ENCODE measurements around the gene ANXA10.
A peak's percentile ranks its signal among the peaks of the same experiment; 100 is the strongest.
"Not testable (repeated sequence)": the region's sequence is repeated elsewhere in the genome, so short reads cannot be mapped to it uniquely, and the experiment has no call there.

The ANXA10 gene

DNA sequence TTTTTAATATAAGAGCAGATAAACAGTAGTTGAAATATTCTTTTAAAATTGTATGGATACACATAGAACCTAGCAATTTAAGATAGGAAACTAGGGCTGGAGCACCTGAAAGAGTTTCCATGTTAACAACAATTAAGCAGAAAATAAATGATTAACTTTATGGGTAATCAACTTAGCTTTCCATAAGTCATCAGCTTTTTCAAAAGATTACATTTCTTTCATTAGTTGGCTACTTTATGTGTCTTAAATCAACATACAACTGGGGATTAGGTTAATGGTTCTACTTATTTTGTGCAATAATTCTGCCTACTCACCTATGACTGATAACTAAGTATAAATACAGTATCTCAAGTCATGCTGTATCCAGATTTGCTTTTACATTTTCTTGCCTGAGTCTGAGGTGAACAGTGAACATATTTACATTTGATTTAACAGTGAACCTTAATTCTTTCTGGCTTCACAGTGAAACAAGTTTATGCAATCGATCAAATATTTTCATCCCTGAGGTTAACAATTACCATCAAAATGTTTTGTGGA lies at the start of gene ANXA10:
TSS of gene ANXA10 (plus strand) at position 362 of the 537 bp plus-strand sequence. CDS start at position 526, 164 bp downstream.
- no peak for DNase-seq (ENCODE audit: low spot score)

- no peak for DNase-seq (ENCODE audit: low spot score)
Observed at GRCh38 chr4:168045354-168045753, 47.0 kb upstream of the ANXA10 start.

DNA sequence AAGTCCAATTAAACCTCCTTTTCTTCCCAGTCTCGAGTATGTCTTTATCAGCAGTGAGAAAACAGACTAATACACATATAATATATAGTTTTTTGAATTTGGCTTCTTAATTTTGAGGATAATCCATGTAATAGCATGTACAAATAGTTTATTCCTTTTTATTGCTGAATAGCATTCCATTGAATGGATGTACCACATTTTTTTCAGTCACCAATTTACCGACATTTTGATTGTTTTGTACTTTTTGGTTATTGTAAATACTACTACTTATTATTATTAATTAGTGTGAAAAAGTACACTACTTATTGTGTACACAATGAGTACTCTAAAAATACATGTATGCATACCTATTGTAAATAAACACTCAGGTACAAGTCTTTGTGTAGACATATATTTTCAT lies 42.3 kb upstream of the ANXA10 start:
- DNase-seq (ENCODE audit: low spot score) = no peak

DNA sequence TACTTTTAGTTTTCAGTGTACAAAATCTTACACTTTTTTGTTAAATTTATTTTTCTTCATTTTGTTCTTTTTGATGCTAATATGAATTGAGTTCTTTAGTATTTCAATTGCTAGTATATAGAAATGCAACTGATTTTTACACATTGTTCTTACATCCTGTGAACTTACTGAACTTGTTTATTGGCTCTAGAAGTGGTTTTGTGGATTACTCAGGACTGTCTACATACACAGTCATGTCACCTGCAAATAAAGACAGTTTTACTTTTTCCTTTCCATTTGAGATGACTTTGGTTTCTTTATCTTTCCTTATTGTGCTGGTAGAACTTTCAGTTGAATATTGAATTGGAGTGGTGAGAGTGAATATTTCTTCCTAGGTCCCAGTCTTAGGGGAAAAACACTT lies 40.8 kb upstream of the ANXA10 start:
- no peak for DNase-seq (ENCODE audit: low spot score)

DNA sequence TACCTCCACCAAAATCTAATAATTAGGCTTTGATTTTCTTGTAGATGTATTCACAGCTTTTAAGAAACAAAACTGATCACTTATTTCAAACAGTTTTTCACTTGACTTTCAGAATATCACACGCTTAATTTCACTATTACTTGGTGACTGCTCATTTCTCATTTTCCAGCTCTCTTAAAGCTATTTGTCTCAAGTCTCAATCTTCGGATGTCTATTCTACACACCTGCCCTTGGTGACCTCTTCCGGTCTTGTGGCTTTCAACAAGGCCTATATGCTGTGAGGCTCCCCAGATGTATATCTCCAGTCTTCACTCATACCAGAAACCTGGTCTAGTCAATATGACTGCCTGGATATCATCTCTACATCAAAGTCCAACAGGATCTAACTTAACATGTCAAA lies 34.9 kb upstream of the ANXA10 start:
- no peak for DNase-seq (ENCODE audit: low spot score)

DNA sequence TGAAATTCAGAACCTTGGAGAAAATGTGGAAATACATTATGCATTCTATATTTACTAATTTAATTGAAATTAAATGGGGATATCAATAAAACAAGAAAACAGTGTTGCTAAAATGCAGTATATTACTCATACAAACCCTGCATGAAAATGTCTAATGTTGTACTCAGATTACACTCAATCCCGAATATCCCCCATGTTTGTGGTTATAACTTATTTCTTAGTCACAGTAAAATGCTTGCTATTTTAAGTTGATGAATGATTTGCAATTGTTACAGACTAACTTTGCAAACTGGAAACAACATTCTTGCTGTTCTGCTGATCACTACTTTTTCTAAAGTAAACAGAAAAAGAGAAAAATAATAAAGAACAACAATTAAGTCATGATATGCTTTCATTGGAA lies 33.1 kb upstream of the ANXA10 start:
- DNase-seq (ENCODE audit: low spot score) = no peak

GRCh38 chr4:168063031-168063430 lies 29.3 kb upstream of the ANXA10 start:
- DNase-seq (ENCODE audit: low spot score) = no peak

- DNase-seq (ENCODE audit: low spot score) = no peak
Observed at GRCh38 chr4:168070903-168071302, 21.4 kb upstream of the ANXA10 start.

DNA sequence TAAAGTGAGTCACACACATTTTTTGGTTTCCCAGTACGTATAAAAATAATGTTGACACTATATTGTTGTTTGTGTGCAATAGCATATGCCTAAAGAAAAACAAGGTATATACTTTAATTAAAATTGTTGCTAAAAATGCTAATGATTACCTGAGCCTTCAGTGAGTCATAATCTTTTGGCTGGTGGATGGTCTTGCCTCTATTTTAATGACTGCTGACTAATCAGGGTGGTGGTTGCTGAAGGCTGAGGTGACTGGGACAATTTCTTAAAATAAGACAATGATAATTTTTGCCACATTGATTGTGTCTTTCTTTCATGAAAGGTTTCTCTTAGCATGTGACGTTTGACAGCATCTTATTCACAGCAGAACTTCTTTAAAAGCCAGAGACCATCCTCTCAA lies 21.0 kb upstream of the ANXA10 start:
- DNase-seq (ENCODE audit: low spot score) = no peak

DNA sequence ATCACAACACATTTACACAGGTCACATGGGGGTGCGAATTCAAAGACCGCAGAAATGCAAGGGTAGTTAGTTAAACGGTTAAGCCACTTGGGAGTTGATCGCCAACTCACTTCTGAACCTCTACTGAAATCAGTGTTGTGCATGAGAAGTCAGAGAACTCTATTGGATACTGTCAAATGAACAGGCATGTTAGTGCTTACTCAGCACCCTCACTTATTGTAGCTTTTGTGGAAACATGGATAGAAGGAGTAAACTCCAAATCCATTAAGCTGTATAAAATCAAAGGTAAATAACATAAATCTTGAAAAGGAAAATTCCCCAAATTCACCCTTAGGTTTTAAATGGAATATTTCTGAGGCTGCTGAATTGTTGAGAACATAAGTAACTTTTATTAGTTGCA lies 17.5 kb upstream of the ANXA10 start:
- no peak for DNase-seq (ENCODE audit: low spot score)

DNA sequence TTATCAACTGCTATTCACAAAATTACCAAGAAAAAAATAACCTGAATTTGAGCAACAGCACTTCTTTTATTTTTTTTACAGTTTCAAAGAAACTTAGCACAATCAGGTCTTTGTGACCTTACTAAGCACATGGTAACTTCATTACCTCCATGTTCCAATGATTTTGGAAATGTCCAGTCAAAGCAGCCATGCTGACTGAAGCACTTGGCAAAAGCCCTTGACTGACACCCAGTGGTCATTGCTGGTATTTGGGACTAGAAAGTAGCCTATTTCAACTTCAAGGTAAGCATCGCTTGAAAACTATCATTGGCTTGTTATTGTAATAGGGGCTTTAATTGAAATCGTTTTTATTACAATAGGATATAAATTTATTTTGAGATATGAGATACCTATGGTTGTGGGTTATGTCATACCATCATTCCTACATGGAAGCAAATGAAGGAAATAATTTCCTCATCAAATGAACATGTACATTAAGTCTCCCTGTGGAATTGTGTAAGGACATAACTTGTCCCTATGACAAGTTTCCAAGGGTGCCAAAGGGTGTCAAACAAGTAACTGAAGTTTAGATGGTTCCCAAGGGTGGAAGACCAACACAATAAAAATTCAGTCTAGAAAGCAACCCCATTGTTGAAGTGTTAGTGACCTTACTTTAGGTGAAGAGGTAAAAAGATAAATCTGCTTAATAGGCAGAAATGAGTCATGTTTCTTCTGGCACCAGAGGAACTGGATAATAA lies 15.2 kb upstream of the ANXA10 start:
- DNase-seq (ENCODE audit: low spot score) = peak; percentile 64

DNA sequence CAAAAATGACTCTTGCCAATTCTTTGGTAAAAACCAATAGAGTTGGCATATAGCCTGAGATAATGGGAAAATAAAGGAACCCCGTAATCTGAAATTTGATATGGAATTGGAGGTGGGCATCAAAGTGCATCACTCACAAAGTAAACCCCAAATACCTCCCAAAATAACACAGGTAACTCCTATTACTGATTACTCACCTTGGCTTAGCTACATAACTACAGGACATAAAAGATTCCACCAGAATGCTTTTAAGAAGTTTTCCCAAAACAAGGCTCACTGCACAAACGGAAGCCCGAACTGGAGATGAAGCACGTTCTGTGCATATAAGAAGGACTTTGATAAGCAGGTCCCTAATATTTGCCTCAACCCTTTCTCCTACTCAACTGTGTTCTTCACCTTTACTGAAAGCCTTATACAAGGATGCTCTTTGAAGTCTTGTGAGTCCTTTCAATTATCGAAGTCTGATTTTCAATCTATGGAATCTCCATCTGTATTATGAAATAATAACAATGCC lies 14.6 kb upstream of the ANXA10 start:
- DNase-seq (ENCODE audit: low spot score) = no peak

- DNase-seq (ENCODE audit: low spot score) = peak; percentile 17
Observed at GRCh38 chr4:168082379-168082778, 10.0 kb upstream of the ANXA10 start.

DNA sequence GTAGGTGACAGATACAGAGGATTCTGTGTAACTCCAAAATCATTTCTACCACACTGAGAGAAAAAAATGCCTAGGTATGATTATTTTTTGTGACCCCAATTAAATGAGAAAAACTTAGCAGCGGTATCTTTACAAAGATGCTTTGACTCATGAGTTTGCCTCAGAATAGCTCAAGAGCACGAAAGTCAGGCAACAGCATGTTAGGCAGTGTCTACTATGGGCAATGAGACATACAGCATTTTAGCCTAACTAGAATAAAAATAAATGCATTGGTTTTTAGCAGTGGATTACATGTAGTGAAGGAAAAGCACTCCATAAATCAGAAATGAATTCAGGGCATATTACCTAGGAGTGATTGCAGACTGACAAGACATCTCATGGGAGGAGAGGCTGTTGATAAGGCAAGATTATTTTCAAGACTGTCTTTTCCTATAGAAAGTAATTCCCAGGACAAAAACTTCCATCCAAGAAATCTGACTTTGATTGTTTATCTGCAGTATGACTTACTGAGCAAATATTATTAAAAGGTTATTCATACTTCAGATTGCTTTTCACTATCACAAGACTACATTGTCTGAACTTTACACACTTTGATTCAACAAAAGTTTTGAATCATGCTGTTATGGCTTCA lies 3.6 kb downstream of the ANXA10 start:
- DNase-seq (ENCODE audit: low spot score) = no peak

DNA sequence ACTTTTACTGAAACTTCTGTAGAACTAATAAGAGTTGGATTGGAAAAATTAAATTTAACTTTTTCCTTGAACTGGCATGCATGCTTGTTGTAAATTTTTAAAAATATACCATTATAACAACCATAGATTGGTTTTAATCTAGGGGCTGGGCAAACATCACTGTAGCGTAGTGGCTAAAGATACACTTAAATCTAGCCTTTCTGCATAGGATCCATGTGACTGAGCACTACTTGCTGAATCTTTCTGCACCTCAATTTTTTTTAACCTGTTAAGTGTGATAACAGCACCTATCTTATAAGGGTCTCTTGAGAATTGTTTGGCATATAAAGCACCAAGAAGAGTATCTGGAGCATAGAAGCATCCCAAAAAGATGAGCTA lies 4.1 kb downstream of the ANXA10 start:
- no peak for DNase-seq (ENCODE audit: low spot score)

GRCh38 chr4:168097161-168097560 lies 4.8 kb downstream of the ANXA10 start:
- DNase-seq (ENCODE audit: low spot score) = no peak

DNA sequence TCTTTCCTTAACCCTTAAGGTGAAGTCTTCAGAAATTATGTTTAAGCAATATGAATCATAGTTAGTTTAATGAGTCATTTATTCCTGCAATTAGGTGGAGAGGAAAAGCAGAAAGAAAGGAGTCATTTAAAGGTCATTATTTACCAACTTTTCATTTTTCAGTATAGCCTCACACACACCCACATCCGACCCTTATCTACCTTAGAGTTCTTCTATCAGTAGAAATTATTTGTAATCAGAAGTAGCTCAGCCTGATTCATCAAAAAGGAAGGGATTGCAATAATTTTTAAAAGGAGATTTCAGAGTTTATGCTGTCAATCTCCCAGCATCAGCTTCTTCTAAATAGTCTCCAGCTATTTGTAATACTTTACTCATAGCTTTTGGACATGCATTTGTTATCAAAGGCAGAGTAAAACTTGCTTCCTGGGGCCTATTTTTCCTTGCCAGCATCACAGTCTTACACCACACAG lies 5.9 kb downstream of the ANXA10 start:
- DNase-seq (ENCODE audit: low spot score) = no peak

DNA sequence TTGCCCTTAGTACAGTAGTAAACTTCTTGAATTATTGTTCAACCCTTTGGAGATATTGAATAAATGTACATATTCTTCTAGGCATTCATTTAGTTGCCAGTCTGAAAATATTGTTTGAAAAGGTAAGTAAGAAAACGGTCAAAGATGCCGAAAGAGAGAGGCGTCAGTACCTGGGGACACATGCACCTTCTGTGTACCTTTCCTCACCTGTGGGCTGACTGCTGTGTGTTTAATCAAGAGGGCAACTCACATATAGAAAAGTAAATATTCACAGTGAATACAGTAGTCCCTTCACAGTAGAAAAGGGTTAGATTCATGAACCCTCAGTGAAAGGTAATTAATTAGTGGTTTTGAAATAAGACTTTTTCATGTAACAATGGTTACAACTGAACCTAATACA lies 6.9 kb downstream of the ANXA10 start:
- no peak for DNase-seq (ENCODE audit: low spot score)

DNA sequence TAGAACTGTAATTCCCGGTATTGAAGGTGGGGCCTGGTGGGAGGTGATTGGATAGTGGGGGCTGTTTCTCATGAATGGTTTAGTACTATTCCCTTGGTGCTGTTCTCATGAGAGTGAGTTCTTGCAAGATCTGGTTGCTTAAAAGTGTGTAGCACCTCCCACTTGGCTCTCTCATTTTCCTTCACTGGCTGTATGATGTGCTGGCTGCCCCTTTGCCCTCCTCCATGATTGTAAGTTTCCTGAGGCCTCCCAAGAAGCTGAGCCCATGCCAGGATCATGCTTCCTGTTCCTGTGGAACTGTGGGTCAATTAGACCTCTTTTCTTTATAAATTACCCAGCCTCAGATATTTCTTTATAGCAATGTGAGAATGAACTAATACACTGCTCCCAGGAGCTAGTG lies 8.7 kb downstream of the ANXA10 start:
- no peak for DNase-seq (ENCODE audit: low spot score)

GRCh38 chr4:168102403-168102802 lies 10.1 kb downstream of the ANXA10 start:
- no peak for DNase-seq (ENCODE audit: low spot score)

DNA sequence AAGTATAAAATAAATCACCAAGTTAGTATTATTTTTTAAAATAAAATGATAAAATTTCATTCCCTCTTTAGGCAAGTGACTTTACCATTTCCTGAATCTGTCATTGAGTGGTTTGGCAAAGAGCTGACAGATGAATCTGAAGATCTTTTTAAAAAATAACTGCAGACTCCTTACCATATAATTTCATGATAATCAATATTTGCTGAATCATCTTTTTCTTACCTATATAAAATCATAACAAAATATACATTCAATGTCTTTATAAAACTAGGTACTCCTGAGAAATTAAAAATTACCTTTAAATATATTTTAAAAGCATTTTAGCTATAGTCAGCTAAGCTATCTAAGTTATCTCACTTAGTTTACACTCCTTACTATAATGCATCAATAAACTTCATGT lies 17.2 kb downstream of the ANXA10 start:
- DNase-seq (ENCODE audit: low spot score) = no peak

- not testable (repeated sequence) for DNase-seq (ENCODE audit: low spot score)
Observed at GRCh38 chr4:168113059-168113458, 20.7 kb downstream of the ANXA10 start.

- no peak for DNase-seq (ENCODE audit: low spot score)
Observed at GRCh38 chr4:168118116-168118655, 25.8 kb downstream of the ANXA10 start.

Measured in iPS-NIHi11 (cell line).